HepG2 (cell line): ENCODE data around the gene RIOK2. TPM values are rescaled to one million over a fixed set of nuclear protein-coding genes. Genes with fewer than 3 reads are reported as not detected.
A peak's percentile ranks its signal among the peaks of the same experiment; 100 is the strongest.

ENCODE experiments used
- DDIT3 ChIP-seq: sonication (generic); formaldehyde crosslinking; IDR thresholded peaks from 2 replicates; pipeline ENCODE4 v1.4.0; 2020; ENCODE audit warnings: mild to moderate bottlenecking, missing genetic modification reagents
- ELF3 ChIP-seq: IDR thresholded peaks from 2 replicates; pipeline ENCODE4 v1.6.1; 2016; ENCODE audit warnings: missing genetic modification reagents, missing compliant biosample characterization
- FOSL2 ChIP-seq: sonication (generic); formaldehyde crosslinking; IDR thresholded peaks from 2 replicates; pipeline ENCODE4 v1.4.0; 2020; ENCODE audit warnings: missing genetic modification reagents
- FOXO4 ChIP-seq: sonication (generic); formaldehyde crosslinking; conservative IDR thresholded peaks from 2 replicates; pipeline ENCODE4 v1.8.1; 2023; ENCODE audit warnings: missing genetic modification reagents
- HDAC2 ChIP-seq: sonication (generic); formaldehyde crosslinking; IDR thresholded peaks from 2 replicates; pipeline ENCODE4 v1.4.0; 2020; ENCODE audit warnings: missing genetic modification reagents
- MED13 ChIP-seq: sonication (generic); formaldehyde crosslinking; IDR thresholded peaks from 2 replicates; pipeline ENCODE4 v1.5.0; 2020; ENCODE audit warnings: missing genetic modification reagents
- MEIS1 ChIP-seq: sonication (generic); formaldehyde crosslinking; IDR thresholded peaks from 2 replicates; pipeline ENCODE4 v1.9.0; 2021; ENCODE audit warnings: mild to moderate bottlenecking, missing genetic modification reagents, moderate library complexity, borderline replicate concordance
- MLX ChIP-seq: IDR thresholded peaks from 2 replicates; pipeline ENCODE4 v1.6.1; 2016
- PATZ1 ChIP-seq: sonication (generic); formaldehyde crosslinking; IDR thresholded peaks from 2 replicates; pipeline ENCODE4 v1.4.0; 2020; ENCODE audit warnings: missing genetic modification reagents
- PRMT3 ChIP-seq: sonication (generic); formaldehyde crosslinking; IDR thresholded peaks from 2 replicates; pipeline ENCODE4 v1.8.1; 2022; ENCODE audit warnings: low read depth, mild to moderate bottlenecking, moderate library complexity, missing genetic modification reagents, borderline replicate concordance
- U2AF2 ChIP-seq: fragments of 200-400 bp; formaldehyde crosslinking; IDR thresholded peaks from 2 replicates; pipeline ENCODE4 v1.6.1; 2017; ENCODE audit warnings: low read depth, mild to moderate bottlenecking, low read length
- YY1 ChIP-seq: IDR thresholded peaks from 2 replicates; pipeline ENCODE4 v1.6.1; 2011; ENCODE audit warnings: low read length, low read depth, moderate library complexity, mild to moderate bottlenecking; ENCODE audit not compliant: insufficient read depth, insufficient replicate concordance
- ZNF224 ChIP-seq: sonication (generic); formaldehyde crosslinking; IDR thresholded peaks from 2 replicates; pipeline ENCODE4 v1.5.0; 2020; ENCODE audit warnings: mild to moderate bottlenecking, missing genetic modification reagents
- ZNF280D ChIP-seq: sonication (generic); formaldehyde crosslinking; IDR thresholded peaks from 2 replicates; pipeline ENCODE4 v1.5.1; 2020; ENCODE audit warnings: mild to moderate bottlenecking, missing genetic modification reagents
- ZNF446 ChIP-seq: sonication (generic); formaldehyde crosslinking; IDR thresholded peaks from 2 replicates; pipeline ENCODE4 v1.5.0; 2020; ENCODE audit warnings: mild to moderate bottlenecking, missing genetic modification reagents
- ZNF451 ChIP-seq: sonication (generic); formaldehyde crosslinking; IDR thresholded peaks from 2 replicates; pipeline ENCODE4 v1.5.0; 2020; ENCODE audit warnings: mild to moderate bottlenecking, missing genetic modification reagents
- ZNF770 ChIP-seq: sonication (generic); formaldehyde crosslinking; IDR thresholded peaks from 2 replicates; pipeline ENCODE4 v1.5.0; 2020; ENCODE audit warnings: mild to moderate bottlenecking, missing genetic modification reagents
- ZSCAN30 ChIP-seq: sonication (generic); formaldehyde crosslinking; IDR thresholded peaks from 2 replicates; pipeline ENCODE4 v1.5.0; 2020; ENCODE audit warnings: mild to moderate bottlenecking, missing genetic modification reagents
- polyA plus RNA-seq, 8 experiments: library from polyadenylated mRNA; depleted of rRNA in 3 of 8; stranded (reverse) in 7 of 8; unstranded in 1 of 8; fragments of >200 nt; fragmentation: Illumina TruSeq in 4 of 8; extraction: Trizol in 4 of 8; gene quantifications; 2 replicates each; pipeline versions ENCODE4 v1.2.1 to v1.2.3, GENCODE V29; 2011 to 2016; ENCODE audit warnings: low read depth in 4 of 8, missing spikeins in 1 of 8, mixed read lengths in 1 of 8; ENCODE audit not compliant: insufficient read depth in 1 of 8
- total RNA-seq, 5 experiments: library from RNA; depleted of rRNA; stranded (reverse); fragments of >200 nt; fragmentation: Illumina TruSeq; extraction: Trizol; gene quantifications; 2 replicates each; pipeline ENCODE4 v1.2.3, GENCODE V29; 2016; ENCODE audit warnings: low read depth in 1 of 5

RIOK2 gene
- total and polyA plus RNA-seq, 2 of the 13 experiments (the other 11 are each of a cell fraction or from before 2014, with no cell fraction given), result 8.1 to 46.6 TPM

GRCh38 chr5:97183100-97183929 is at the start of gene RIOK2 (continued):
- peak; percentile 54; the same call in 1 of the 2 replicates for TF ChIP-seq ZNF280D (CRISPR knock-in tag)
- peak; percentile 83 for TF ChIP-seq YY1
- TF ChIP-seq PATZ1 (CRISPR knock-in tag), result no peak; the same call in 1 of the 2 replicates
- no peak for TF ChIP-seq PRMT3 (CRISPR knock-in tag)
- no peak for TF ChIP-seq MEIS1 (CRISPR knock-in tag)
- peak; percentile 81 for TF ChIP-seq HDAC2
- 0 out of 2 replicates have a peak, but pooled peaks have one; percentile 68 for TF ChIP-seq FOXO4 (CRISPR knock-in tag)
- TF ChIP-seq MED13, result peak; percentile 79; the same call in 1 of the 2 replicates
- TF ChIP-seq ELF3 (CRISPR knock-in tag), result peak; percentile 51
- no peak for TF ChIP-seq ZNF770
- no peak for TF ChIP-seq U2AF2
- no peak for TF ChIP-seq DDIT3 (CRISPR knock-in tag)
- no peak; the same call in 1 of the 2 replicates for TF ChIP-seq MLX
- 0 out of 2 replicates have a peak, but pooled peaks have one; percentile 11 for TF ChIP-seq ZNF224 (CRISPR knock-in tag)
- TF ChIP-seq FOSL2 (CRISPR knock-in tag), result 0 out of 2 replicates have a peak, but pooled peaks have one; percentile 26
- TF ChIP-seq ZNF446 (CRISPR knock-in tag), result peak; percentile 37; the same call in 1 of the 2 replicates
- TF ChIP-seq ZSCAN30 (CRISPR knock-in tag), result 0 out of 2 replicates have a peak, but pooled peaks have one; percentile 63
- TF ChIP-seq ZNF451 (CRISPR knock-in tag), result peak; percentile 83; the same call in 1 of the 2 replicates
